ENCODE results near the gene FIGN. TPM values are rescaled to one million over a fixed set of nuclear protein-coding genes. Genes with fewer than 3 reads are reported as not detected.

The FIGN gene
- total and polyA plus RNA-seq, 2 of the 13 experiments (the other 11 are each of a cell fraction or from before 2014, with no cell fraction given) = 6.6 to 6.7 TPM

DNA sequence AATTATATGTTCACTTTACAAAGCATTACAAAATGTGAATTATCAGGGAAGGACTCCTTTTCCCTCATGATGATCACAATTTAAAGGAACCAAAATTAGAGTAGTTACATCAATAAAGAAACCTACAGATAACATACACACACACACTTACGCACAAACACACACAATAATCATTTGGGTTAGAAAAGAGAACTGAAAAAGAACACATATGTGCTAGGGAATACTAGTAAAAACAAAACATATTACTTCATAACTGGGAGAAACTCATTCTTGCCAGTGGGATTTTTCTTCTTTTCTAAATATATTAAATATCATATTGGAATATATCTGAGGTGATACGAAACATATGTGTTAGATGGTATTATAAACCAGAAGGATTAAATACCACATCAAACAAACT, 42.3 kb downstream of the FIGN start:
- H4K20me1 ChIP-seq (ENCODE audit: insufficient read depth, low read length) = no peaks in the 10 kb centered on the region
- H3K27me3 ChIP-seq (ENCODE audit: control insufficient read depth in 1 of 2, insufficient read depth in 2 of 2, low read length in 2 of 2) = no peaks in the 10 kb centered on the region
- intact Hi-C loops (cut with micrococcal nuclease; ENCODE audit: unreplicated experiment) (no loop called here), in situ Hi-C loops (cut with HindIII; ENCODE audit: extremely low pct_ligation_motif_present, low pct_unique_long_range_greater_than_20kb) (no loop called here)
- no peaks in the 10 kb centered on the region for H3K9me3 ChIP-seq (ENCODE audit: low read length)
- H3K79me2 ChIP-seq (ENCODE audit: insufficient read depth, low read length) = peaks cover 8% of the 10 kb centered on the region
- H3K27ac ChIP-seq (ENCODE audit: extremely low read length, insufficient read depth, low read length) = no peak overlapping the region
- no peak overlapping the region for H3K9ac ChIP-seq (ENCODE audit: insufficient read depth, low read depth, low read length)
- DNase-seq (ENCODE audit: low spot score) (no peak), ATAC-seq (no peak), FAIRE-seq (no peak)
- no peak overlapping the region for H3K4me3 ChIP-seq (replicated peaks in 1 of 3; ENCODE audit: insufficient read depth in 1 of 3, low read depth in 2 of 3, low read length in 3 of 3)
- peaks cover 12% of the 10 kb centered on the region for H3K4me1 ChIP-seq (ENCODE audit: insufficient read depth, low read length)
- no peak overlapping the region for H2AFZ ChIP-seq (ENCODE audit: low read length)
- BruUV-seq (replicated peaks) = no TSS peak
- H3K36me3 ChIP-seq (replicated peaks in 1 of 2; ENCODE audit: control insufficient read depth in 1 of 2, insufficient read depth in 2 of 2, low read length in 2 of 2) = no peaks in the 10 kb centered on the region
- no peak for TF ChIP-seq ZNF282 (IDR thresholded peaks at IDR 0.05; ENCODE audit: partially characterized antibody)
- TF ChIP-seq, protein P1, sequence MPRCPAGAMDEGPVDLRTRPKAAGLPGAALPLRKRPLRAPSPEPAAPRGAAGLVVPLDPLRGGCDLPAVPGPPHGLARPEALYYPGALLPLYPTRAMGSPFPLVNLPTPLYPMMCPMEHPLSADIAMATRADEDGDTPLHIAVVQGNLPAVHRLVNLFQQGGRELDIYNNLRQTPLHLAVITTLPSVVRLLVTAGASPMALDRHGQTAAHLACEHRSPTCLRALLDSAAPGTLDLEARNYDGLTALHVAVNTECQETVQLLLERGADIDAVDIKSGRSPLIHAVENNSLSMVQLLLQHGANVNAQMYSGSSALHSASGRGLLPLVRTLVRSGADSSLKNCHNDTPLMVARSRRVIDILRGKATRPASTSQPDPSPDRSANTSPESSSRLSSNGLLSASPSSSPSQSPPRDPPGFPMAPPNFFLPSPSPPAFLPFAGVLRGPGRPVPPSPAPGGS (CRISPR knock-in tag; IDR thresholded peaks at IDR 0.05) = no peak
- TF ChIP-seq, protein P2, sequence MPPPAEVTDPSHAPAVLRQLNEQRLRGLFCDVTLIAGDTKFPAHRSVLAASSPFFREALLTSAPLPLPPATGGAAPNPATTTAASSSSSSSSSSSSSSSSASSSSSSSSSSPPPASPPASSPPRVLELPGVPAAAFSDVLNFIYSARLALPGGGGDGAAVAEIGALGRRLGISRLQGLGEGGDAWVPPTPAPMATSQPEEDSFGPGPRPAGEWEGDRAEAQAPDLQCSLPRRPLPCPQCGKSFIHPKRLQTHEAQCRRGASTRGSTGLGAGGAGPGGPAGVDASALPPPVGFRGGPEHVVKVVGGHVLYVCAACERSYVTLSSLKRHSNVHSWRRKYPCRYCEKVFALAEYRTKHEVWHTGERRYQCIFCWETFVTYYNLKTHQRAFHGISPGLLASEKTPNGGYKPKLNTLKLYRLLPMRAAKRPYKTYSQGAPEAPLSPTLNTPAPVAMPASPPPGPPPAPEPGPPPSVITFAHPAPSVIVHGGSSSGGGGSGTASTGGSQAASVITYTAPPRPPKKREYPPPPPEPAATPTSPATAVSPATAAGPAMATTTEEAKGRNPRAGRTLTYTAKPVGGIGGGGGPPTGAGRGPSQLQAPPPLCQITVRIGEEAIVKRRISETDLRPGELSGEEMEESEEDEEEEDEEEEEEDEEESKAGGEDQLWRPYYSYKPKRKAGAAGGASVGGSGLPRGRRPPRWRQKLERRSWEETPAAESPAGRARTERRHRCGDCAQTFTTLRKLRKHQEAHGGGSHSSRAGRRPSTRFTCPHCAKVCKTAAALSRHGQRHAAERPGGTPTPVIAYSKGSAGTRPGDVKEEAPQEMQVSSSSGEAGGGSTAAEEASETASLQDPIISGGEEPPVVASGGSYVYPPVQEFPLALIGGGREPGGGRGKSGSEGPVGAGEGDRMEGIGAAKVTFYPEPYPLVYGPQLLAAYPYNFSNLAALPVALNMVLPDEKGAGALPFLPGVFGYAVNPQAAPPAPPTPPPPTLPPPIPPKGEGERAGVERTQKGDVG (CRISPR knock-in tag; IDR thresholded peaks at IDR 0.05; ENCODE audit: borderline replicate concordance) = no peak
- TF ChIP-seq, protein P3, sequence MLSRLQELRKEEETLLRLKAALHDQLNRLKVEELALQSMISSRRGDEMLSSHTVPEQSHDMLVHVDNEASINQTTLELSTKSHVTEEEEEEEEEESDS (CRISPR knock-in tag; IDR thresholded peaks at IDR 0.05; ENCODE audit: borderline replicate concordance) = no peak
- TF ChIP-seq TMF1 (CRISPR knock-in tag; IDR thresholded peaks at IDR 0.05; ENCODE audit: low read depth) = no peak
- TF ChIP-seq SPEN (CRISPR knock-in tag; IDR thresholded peaks at IDR 0.05; ENCODE audit: low read depth) = no peak
- TF ChIP-seq KLF12 (CRISPR knock-in tag; IDR thresholded peaks at IDR 0.05; ENCODE audit: borderline replicate concordance) = no peak
- TF ChIP-seq POLR2AphosphoS5 (IDR thresholded peaks at IDR 0.05; ENCODE audit: low read depth, low read length) = no peak
- TF ChIP-seq CC2D1A (CRISPR knock-in tag; IDR thresholded peaks at IDR 0.05) = no peak
- TF ChIP-seq, protein P4, sequence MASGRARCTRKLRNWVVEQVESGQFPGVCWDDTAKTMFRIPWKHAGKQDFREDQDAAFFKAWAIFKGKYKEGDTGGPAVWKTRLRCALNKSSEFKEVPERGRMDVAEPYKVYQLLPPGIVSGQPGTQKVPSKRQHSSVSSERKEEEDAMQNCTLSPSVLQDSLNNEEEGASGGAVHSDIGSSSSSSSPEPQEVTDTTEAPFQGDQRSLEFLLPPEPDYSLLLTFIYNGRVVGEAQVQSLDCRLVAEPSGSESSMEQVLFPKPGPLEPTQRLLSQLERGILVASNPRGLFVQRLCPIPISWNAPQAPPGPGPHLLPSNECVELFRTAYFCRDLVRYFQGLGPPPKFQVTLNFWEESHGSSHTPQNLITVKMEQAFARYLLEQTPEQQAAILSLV (CRISPR knock-in tag; IDR thresholded peaks at IDR 0.05; ENCODE audit: borderline replicate concordance) = no peak
- TF ChIP-seq, protein P5, sequence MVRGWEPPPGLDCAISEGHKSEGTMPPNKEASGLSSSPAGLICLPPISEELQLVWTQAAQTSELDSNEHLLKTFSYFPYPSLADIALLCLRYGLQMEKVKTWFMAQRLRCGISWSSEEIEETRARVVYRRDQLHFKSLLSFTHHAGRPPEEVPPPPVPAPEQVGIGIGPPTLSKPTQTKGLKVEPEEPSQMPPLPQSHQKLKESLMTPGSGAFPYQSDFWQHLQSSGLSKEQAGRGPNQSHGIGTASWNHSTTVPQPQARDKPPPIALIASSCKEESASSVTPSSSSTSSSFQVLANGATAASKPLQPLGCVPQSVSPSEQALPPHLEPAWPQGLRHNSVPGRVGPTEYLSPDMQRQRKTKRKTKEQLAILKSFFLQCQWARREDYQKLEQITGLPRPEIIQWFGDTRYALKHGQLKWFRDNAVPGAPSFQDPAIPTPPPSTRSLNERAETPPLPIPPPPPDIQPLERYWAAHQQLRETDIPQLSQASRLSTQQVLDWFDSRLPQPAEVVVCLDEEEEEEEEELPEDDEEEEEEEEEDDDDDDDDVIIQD (CRISPR knock-in tag; IDR thresholded peaks at IDR 0.05; ENCODE audit: low read depth) = no peak
- TF ChIP-seq ZNF775 (CRISPR knock-in tag; IDR thresholded peaks at IDR 0.05; ENCODE audit: borderline replicate concordance) = no peak
- TF ChIP-seq STAT5B (CRISPR knock-in tag; IDR thresholded peaks at IDR 0.05) = no peak
- no peak for TF ChIP-seq ZBTB38 (CRISPR knock-in tag; IDR thresholded peaks at IDR 0.05)
- no peak for TF ChIP-seq ZNF44 (CRISPR knock-in tag; IDR thresholded peaks at IDR 0.05)
- no peak overlapping the region for H3K4me2 ChIP-seq (ENCODE audit: low read depth, low read length)
- ChIA-PET POLR2A (no interaction called here), CTCF (ENCODE audit: low intra/inter-chr PET ratio, low total read pairs) (no interaction called here)
- WGBS (ENCODE audit: low lambda C conversion rate) = 98% methylated on average over 2 of the region's 2 CpGs

All from HepG2 (cell line).